Neural cell (in vitro differentiated cells): ENCODE data around the gene ZDHHC8. TPM values are rescaled to one million over a fixed set of nuclear protein-coding genes. Genes with fewer than 3 reads are reported as not detected.

Experiments
- H2AFZ ChIP-seq: fragments of 200-600, 300-800 bp; sonication (generic), shearing (Covaris generic); 2 replicates; pipeline ENCODE4 v1.6.0; 2014; ENCODE audit warnings: low read depth, mild to moderate bottlenecking, antibody characterized with exemption, low read length, moderate library complexity
- H3F3A ChIP-seq: fragments of 200-600 bp; shearing (Covaris generic); 2 replicates; pipeline ENCODE4 v1.6.1; 2016; ENCODE audit warnings: mild to moderate bottlenecking, moderate library complexity, mixed read lengths, antibody characterized with exemption, low read length; ENCODE audit not compliant: insufficient read depth, poor library complexity, severe bottlenecking
- H3K27ac ChIP-seq: fragments of 200-600, 300-800 bp; sonication (generic), shearing (Covaris generic); 2 replicates; pipeline ENCODE4 v1.5.1; 2014; ENCODE audit warnings: mild to moderate bottlenecking, low read length, moderate library complexity
- H3K27me3 ChIP-seq: fragments of 300-800, 200-600 bp; sonication (generic), shearing (Covaris generic); 2 replicates; pipeline ENCODE4 v1.6.0; 2014; ENCODE audit warnings: mild to moderate bottlenecking, low read depth, low read length, moderate library complexity; ENCODE audit not compliant: insufficient read depth
- H3K36me3 ChIP-seq: fragments of 300-800, 200-600 bp; sonication (generic), shearing (Covaris generic); 2 replicates; pipeline ENCODE4 v1.5.1; 2014; ENCODE audit warnings: mild to moderate bottlenecking, antibody characterized with exemption, low read length, moderate library complexity; ENCODE audit not compliant: insufficient read depth
- H3K4me2 ChIP-seq: fragments of 300-800, 200-600 bp; sonication (generic), shearing (Covaris generic); 2 replicates; pipeline ENCODE4 v1.6.0; 2014; ENCODE audit warnings: mild to moderate bottlenecking, low read length
- H3K4me3 ChIP-seq: fragments of 300-800, 200-600 bp; sonication (generic), shearing (Covaris generic); 2 replicates; pipeline ENCODE4 v1.5.1; 2014; ENCODE audit warnings: mild to moderate bottlenecking, low read length, moderate library complexity
- H3K79me2 ChIP-seq: fragments of 200-600 bp; shearing (Covaris generic); replicated peaks from 2 replicates; pipeline ENCODE4 v1.6.0; 2014; ENCODE audit warnings: mild to moderate bottlenecking, low read length, moderate library complexity; ENCODE audit not compliant: insufficient read depth
- H3K9ac ChIP-seq: fragments of 300-800, 200-600 bp; sonication (generic), shearing (Covaris generic); 2 replicates; pipeline ENCODE4 v1.6.1; 2016; ENCODE audit warnings: mild to moderate bottlenecking, low read length, mixed read lengths
- H3K9me2 ChIP-seq: fragments of 200-600 bp; shearing (Covaris generic); 2 replicates; pipeline ENCODE4 v1.6.1; 2016; ENCODE audit warnings: mild to moderate bottlenecking, low read length, mixed read lengths; ENCODE audit not compliant: insufficient read depth
- H3K9me3 ChIP-seq: fragments of 200-600, 300-800 bp; sonication (generic), shearing (Covaris generic); 2 replicates; pipeline ENCODE4 v1.6.1; 2016; ENCODE audit warnings: mild to moderate bottlenecking, mixed run types, low read length, moderate library complexity, mixed read lengths
- H4K20me1 ChIP-seq: fragments of 200-600 bp; shearing (Covaris generic); 2 replicates; pipeline ENCODE4 v1.6.1; 2016; ENCODE audit warnings: mild to moderate bottlenecking, mixed run types; ENCODE audit not compliant: insufficient read depth
- EP300 ChIP-seq: fragments of 450-650 bp; conservative IDR thresholded peaks from 2 replicates; pipeline ENCODE4 v1.6.1; 2014; ENCODE audit warnings: antibody characterized with exemption, mild to moderate bottlenecking, moderate library complexity; ENCODE audit not compliant: poor library complexity, severe bottlenecking
- EZH2 ChIP-seq: fragments of 200-600, 300-800 bp; shearing (Covaris generic), sonication (generic); IDR thresholded peaks from 2 replicates; pipeline ENCODE4 v1.6.1; 2014; ENCODE audit warnings: antibody characterized with exemption, low read length, borderline replicate concordance, mild to moderate bottlenecking; ENCODE audit not compliant: insufficient read depth, poor library complexity, severe bottlenecking
- MXI1 ChIP-seq: fragments of 450-650 bp; conservative IDR thresholded peaks from 2 replicates; pipeline ENCODE4 v1.6.1; 2014; ENCODE audit warnings: antibody characterized with exemption, mild to moderate bottlenecking; ENCODE audit not compliant: poor library complexity, severe bottlenecking
- POLR2AphosphoS5 ChIP-seq: IDR thresholded peaks from 2 replicates; pipeline ENCODE4 v1.6.1; 2012
- RAD21 ChIP-seq: fragments of 450-650 bp; conservative IDR thresholded peaks from 2 replicates; pipeline ENCODE4 v1.6.1; 2014; ENCODE audit warnings: antibody characterized with exemption, mild to moderate bottlenecking, moderate library complexity
- SMC3 ChIP-seq: fragments of 450-650 bp; conservative IDR thresholded peaks from 2 replicates; pipeline ENCODE4 v1.6.1; 2014; ENCODE audit warnings: antibody characterized with exemption, mild to moderate bottlenecking, moderate library complexity; ENCODE audit not compliant: poor library complexity
- TAF1 ChIP-seq: IDR thresholded peaks from 2 replicates; pipeline ENCODE4 v1.6.1; 2012; ENCODE audit warnings: low read depth
- polyA plus RNA-seq: library from polyadenylated mRNA; depleted of rRNA; stranded (reverse); fragments of >200 nt; gene quantifications from 2 replicates; pipeline ENCODE4 v1.2.3, GENCODE V29; 2014
- TF ChIP-seq, protein P1 (sequence below): fragments of 450-650 bp; IDR thresholded peaks from 2 replicates; pipeline ENCODE4 v1.5.1; 2014; ENCODE audit warnings: antibody characterized with exemption, mild to moderate bottlenecking, moderate library complexity; ENCODE audit not compliant: poor library complexity, severe bottlenecking
- TF ChIP-seq, protein P2 (sequence below): IDR thresholded peaks from 2 replicates; pipeline ENCODE4 v1.6.1; 2012; ENCODE audit warnings: borderline replicate concordance

ZDHHC8 gene
- polyA plus RNA-seq, 1 donor from 2014 or later, result 4.5 TPM

DNA sequence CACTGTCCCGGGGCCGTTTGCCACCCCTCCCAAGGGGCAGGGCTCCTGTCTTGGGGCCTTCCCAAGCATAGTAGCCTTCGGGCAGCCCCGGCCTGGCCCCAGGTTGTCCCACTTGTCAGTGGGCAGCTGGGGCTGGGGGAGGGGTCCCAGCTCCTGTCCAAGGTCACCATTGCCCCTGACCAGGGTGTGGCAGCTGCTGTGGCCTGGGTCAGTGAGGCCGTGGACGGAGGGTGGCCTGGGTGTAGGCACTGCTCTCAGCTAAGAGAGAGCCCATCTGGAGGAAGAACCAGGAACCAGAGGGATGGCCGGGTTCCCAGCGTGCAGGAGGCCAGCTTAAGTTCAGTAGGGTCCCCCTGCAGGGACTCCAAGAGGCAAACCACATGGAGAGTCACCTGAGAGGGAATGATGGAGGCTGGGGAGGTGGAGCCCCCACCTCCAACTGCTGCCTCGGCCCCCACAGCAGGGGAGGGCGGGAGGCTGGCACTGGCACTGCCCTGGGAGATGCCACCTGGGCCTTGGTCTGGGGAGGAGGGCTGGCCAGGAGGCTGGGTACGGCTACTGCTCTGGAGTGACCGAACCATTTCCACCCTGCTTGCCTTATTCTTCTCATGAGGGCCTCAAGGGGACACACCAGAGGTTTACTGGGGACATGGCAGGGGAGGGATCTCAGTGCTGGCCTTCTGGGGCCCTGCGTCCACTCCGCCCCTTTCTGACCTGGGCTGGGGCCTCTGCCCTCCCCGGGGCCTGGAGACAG, 26.0 kb downstream of the ZDHHC8 start:
- H4K20me1 ChIP-seq, result no peaks in the 10 kb centered on the region
- TF ChIP-seq POLR2AphosphoS5 (no peak), SMC3 (no peak), RAD21 (no peak), TAF1 (no peak), EP300 (no peak), MXI1 (no peak), EZH2 (no peak)
- TF ChIP-seq, protein P1, sequence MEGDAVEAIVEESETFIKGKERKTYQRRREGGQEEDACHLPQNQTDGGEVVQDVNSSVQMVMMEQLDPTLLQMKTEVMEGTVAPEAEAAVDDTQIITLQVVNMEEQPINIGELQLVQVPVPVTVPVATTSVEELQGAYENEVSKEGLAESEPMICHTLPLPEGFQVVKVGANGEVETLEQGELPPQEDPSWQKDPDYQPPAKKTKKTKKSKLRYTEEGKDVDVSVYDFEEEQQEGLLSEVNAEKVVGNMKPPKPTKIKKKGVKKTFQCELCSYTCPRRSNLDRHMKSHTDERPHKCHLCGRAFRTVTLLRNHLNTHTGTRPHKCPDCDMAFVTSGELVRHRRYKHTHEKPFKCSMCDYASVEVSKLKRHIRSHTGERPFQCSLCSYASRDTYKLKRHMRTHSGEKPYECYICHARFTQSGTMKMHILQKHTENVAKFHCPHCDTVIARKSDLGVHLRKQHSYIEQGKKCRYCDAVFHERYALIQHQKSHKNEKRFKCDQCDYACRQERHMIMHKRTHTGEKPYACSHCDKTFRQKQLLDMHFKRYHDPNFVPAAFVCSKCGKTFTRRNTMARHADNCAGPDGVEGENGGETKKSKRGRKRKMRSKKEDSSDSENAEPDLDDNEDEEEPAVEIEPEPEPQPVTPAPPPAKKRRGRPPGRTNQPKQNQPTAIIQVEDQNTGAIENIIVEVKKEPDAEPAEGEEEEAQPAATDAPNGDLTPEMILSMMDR, result no peak
- TF ChIP-seq, protein P2, sequence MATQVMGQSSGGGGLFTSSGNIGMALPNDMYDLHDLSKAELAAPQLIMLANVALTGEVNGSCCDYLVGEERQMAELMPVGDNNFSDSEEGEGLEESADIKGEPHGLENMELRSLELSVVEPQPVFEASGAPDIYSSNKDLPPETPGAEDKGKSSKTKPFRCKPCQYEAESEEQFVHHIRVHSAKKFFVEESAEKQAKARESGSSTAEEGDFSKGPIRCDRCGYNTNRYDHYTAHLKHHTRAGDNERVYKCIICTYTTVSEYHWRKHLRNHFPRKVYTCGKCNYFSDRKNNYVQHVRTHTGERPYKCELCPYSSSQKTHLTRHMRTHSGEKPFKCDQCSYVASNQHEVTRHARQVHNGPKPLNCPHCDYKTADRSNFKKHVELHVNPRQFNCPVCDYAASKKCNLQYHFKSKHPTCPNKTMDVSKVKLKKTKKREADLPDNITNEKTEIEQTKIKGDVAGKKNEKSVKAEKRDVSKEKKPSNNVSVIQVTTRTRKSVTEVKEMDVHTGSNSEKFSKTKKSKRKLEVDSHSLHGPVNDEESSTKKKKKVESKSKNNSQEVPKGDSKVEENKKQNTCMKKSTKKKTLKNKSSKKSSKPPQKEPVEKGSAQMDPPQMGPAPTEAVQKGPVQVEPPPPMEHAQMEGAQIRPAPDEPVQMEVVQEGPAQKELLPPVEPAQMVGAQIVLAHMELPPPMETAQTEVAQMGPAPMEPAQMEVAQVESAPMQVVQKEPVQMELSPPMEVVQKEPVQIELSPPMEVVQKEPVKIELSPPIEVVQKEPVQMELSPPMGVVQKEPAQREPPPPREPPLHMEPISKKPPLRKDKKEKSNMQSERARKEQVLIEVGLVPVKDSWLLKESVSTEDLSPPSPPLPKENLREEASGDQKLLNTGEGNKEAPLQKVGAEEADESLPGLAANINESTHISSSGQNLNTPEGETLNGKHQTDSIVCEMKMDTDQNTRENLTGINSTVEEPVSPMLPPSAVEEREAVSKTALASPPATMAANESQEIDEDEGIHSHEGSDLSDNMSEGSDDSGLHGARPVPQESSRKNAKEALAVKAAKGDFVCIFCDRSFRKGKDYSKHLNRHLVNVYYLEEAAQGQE, result no peak
- no peak overlapping the region for H2AFZ ChIP-seq
- no peaks in the 10 kb centered on the region for H3K9me3 ChIP-seq
- H3F3A ChIP-seq, result no peaks in the 10 kb centered on the region
- no peak overlapping the region for H3K4me2 ChIP-seq
- no peak overlapping the region for H3K4me3 ChIP-seq
- H3K9ac ChIP-seq, result no peak overlapping the region
- no peak overlapping the region for H3K27ac ChIP-seq
- no peaks in the 10 kb centered on the region for H3K27me3 ChIP-seq
- H3K79me2 ChIP-seq, result no peaks in the 10 kb centered on the region
- no peaks in the 10 kb centered on the region for H3K9me2 ChIP-seq
- no peaks in the 10 kb centered on the region for H3K36me3 ChIP-seq

DNA sequence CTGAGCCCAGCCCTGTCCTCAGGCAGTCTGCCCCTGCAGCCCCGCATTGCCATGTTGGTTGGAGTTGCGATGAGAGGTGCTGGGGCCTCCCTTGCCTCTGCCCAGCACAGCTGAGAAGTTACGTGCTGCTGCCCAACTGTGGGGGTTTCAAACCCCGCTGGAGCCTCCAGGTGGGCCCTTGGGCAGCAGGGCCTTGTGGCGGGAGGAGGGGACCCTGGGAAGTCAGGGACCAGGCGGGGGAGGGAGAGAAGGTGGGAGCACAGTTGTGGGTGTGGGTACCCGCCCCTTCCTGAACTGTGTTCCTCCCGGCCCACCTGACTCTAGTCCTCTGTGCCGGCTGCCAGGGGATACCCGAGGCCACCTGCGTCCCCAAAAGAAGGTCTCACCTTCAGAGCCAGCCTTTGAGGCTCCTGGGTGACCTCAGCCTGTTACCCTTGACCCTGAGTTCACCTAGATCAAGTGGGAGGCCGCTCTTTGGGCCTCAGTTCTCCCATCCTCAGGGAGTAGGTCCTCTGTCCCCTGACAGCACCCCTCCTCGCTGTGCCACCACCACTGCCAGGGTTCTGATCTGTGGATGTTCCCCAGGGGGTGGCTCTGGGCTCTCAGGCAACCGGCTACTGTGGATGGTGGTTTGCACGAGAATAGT, 26.9 kb downstream of the ZDHHC8 start:
- no peak overlapping the region for H2AFZ ChIP-seq
- TF ChIP-seq, protein P2, result no peak
- TF ChIP-seq POLR2AphosphoS5 (no peak), EZH2 (no peak), TAF1 (no peak), MXI1 (no peak), RAD21 (no peak), SMC3 (no peak), EP300 (no peak)
- TF ChIP-seq, protein P1, result no peak
- no peak overlapping the region for H3K4me3 ChIP-seq
- no peaks in the 10 kb centered on the region for H3K36me3 ChIP-seq
- no peaks in the 10 kb centered on the region for H3K9me3 ChIP-seq
- no peak overlapping the region for H3K4me2 ChIP-seq
- no peaks in the 10 kb centered on the region for H3K27me3 ChIP-seq
- H3K27ac ChIP-seq, result no peak overlapping the region
- no peaks in the 10 kb centered on the region for H4K20me1 ChIP-seq
- H3F3A ChIP-seq, result no peaks in the 10 kb centered on the region
- H3K9ac ChIP-seq, result no peak overlapping the region
- H3K9me2 ChIP-seq, result no peaks in the 10 kb centered on the region
- H3K79me2 ChIP-seq, result no peaks in the 10 kb centered on the region
